Kidney (tissue), 14 donors: ENCODE measurements around the gene CRY2. TPM values are rescaled to one million over a fixed set of nuclear protein-coding genes. Genes with fewer than 3 reads are reported as not detected.

ENCODE experiments used
- DNase-seq, 5 donors: peaks; one replicate each; pipeline ENCODE4 v3.0.0-alpha.2; 2013 to 2020
- FAIRE-seq: peaks from 2 replicates; lab custom pipeline; 2012; peaks lifted over from hg19 to GRCh38; lab: Jason Lieb, UNC
- H3K27ac ChIP-seq, 2 donors: one replicate each; pipeline ENCODE4 v1.7.0; 2013; ENCODE audit warnings: low read depth in 2 of 2, low read length in 2 of 2, inconsistent platforms in 1 of 2
- H3K27me3 ChIP-seq: one replicate; pipeline ENCODE4 v1.7.1; 2013; ENCODE audit warnings: low read length, inconsistent platforms; ENCODE audit not compliant: control insufficient read depth, insufficient read depth
- H3K36me3 ChIP-seq, 3 donors: one replicate each; pipeline versions ENCODE4 v1.7.0 to v1.7.1; 2013; ENCODE audit warnings: low read length in 3 of 3, control low read depth in 1 of 3, inconsistent platforms in 1 of 3; ENCODE audit not compliant: insufficient read depth in 3 of 3, control insufficient read depth in 2 of 3
- H3K4me1 ChIP-seq, 3 donors: one replicate each; pipeline versions ENCODE4 v1.7.0 to v1.7.1; 2013; ENCODE audit warnings: low read length in 3 of 3, inconsistent platforms in 1 of 3, low read depth in 1 of 3; ENCODE audit not compliant: control insufficient read depth in 2 of 3, insufficient read depth in 2 of 3
- H3K4me3 ChIP-seq, 3 donors: one replicate each; pipeline versions ENCODE4 v1.7.0 to v1.8.1; 2013; ENCODE audit warnings: low read length in 3 of 3, control low read depth in 1 of 3, inconsistent platforms in 1 of 3
- H3K9ac ChIP-seq, 3 donors: one replicate each; pipeline versions ENCODE4 v1.7.0 to v1.7.1; 2013; ENCODE audit warnings: low read length in 3 of 3, control low read depth in 1 of 3, inconsistent platforms in 1 of 3
- H3K9me3 ChIP-seq, 3 donors: one replicate each; pipeline versions ENCODE4 v1.7.0 to v1.7.1; 2013; ENCODE audit warnings: low read length in 3 of 3, control low read depth in 1 of 3, inconsistent platforms in 1 of 3; ENCODE audit not compliant: control insufficient read depth in 2 of 3, insufficient read depth in 1 of 3
- CTCF ChIP-seq: IDR thresholded peaks from 3 replicates; pipeline ENCODE4 v1.5.1; 2012; ENCODE audit warnings: mild to moderate bottlenecking, moderate library complexity, borderline replicate concordance; ENCODE audit not compliant: insufficient read depth; ENCODE audit errors: extremely low read depth
- intact Hi-C: fragments of 100-400 bp; cut with DNase I; formaldehyde crosslinking; loops from one replicate; pipeline ENCODE4 v1.11.1; 2022
- polyA plus RNA-seq: library from polyadenylated mRNA; stranded (reverse); fragments of 350-450 nt; fragmentation: Illumina TruSeq; extraction: RNeasy Lipid Tissue Mini Kit (QIAGEN cat#74804); gene quantifications from one replicate; pipeline ENCODE4 v1.2.3, GENCODE V29; 2014; ENCODE audit warnings: low read depth, low replicate concordance; ENCODE audit not compliant: insufficient read depth
- total RNA-seq: library from RNA; stranded (reverse); fragmentation: NEBNext Ultra II Directional; extraction: Animal tissue kit (Norgen Biotek cat#: 25700); gene quantifications from one replicate; pipeline ENCODE4 v1.2.1, GENCODE V29; 2021
- donor health status: control.
- donor health status: control.
- donor health status: control.
- donor health status: control.
- donor health status: control.
- donor health status: DM: yes; HTN: yes; CAD: no.
- donor health status: Normal renal cell carcinoma (clear cell type).

CRY2 gene
- total and polyA plus RNA-seq, 2 donors from 2014 or later = 20.7 to 44.5 TPM

- Histone ChIP-seq H3K9ac (no peak overlapping the region), H3K36me3 (no peaks in the 10 kb centered on the region), H3K27ac (no peak overlapping the region), H3K27me3 (no peaks in the 10 kb centered on the region), H3K9me3 (no peaks in the 10 kb centered on the region), H3K4me1 (peaks cover 0 to 3% (median 0%) of the 10 kb centered on the region in 3 donors), H3K4me3 (no peak overlapping the region)
- no peak for FAIRE-seq
- intact Hi-C loops = no loop called here
- DNase-seq = no peak
- no peak for TF ChIP-seq CTCF
These were observed 47.0 kb upstream of the CRY2 start for GRCh38 chr11:45800261-45800660.

GRCh38 chr11:45801723-45802315, 45.5 kb upstream of the CRY2 start:
- Histone ChIP-seq H3K9me3 (no peaks in the 10 kb centered on the region), H3K27me3 (no peaks in the 10 kb centered on the region), H3K4me1 (peaks cover 0 to 17% (median 6%) of the 10 kb centered on the region in 3 donors), H3K36me3 (no peaks in the 10 kb centered on the region), H3K9ac (no peak overlapping the region), H3K4me3 (no peak overlapping the region), H3K27ac (no peak overlapping the region)
- intact Hi-C loops = no loop called here
- no peak for DNase-seq
- FAIRE-seq = no peak
- TF ChIP-seq CTCF = no peak

- TF ChIP-seq CTCF = no peak
- no peak overlapping the region for H3K9ac ChIP-seq
- H3K4me1 ChIP-seq = peaks cover 0 to 26% (median 9%) of the 10 kb centered on the region in 3 donors
- H3K4me3 ChIP-seq = no peak overlapping the region
- no peak overlapping the region for H3K27ac ChIP-seq
- DNase-seq = no peak
- H3K36me3 ChIP-seq = no peaks in the 10 kb centered on the region
- no peaks in the 10 kb centered on the region for H3K9me3 ChIP-seq
- FAIRE-seq = no peak
- no peaks in the 10 kb centered on the region for H3K27me3 ChIP-seq
- intact Hi-C loops = no loop called here
These were observed 44.6 kb upstream of the CRY2 start for GRCh38 chr11:45802531-45803317.
